HG03521 (cell line): Measurements from ENCODE around the gene TOR1A.
"Not testable (repeated sequence)": the region's sequence is repeated elsewhere in the genome, so short reads cannot be mapped to it uniquely, and the experiment has no call there.

Experiments used
- ATAC-seq: cut with Tn5 transposase; IDR thresholded peaks from one replicate; pipeline ENCODE4 v1.9.1; 2021; ENCODE audit warnings: mild to moderate bottlenecking, moderate library complexity; ENCODE audit not compliant: unreplicated experiment

TOR1A gene

DNA sequence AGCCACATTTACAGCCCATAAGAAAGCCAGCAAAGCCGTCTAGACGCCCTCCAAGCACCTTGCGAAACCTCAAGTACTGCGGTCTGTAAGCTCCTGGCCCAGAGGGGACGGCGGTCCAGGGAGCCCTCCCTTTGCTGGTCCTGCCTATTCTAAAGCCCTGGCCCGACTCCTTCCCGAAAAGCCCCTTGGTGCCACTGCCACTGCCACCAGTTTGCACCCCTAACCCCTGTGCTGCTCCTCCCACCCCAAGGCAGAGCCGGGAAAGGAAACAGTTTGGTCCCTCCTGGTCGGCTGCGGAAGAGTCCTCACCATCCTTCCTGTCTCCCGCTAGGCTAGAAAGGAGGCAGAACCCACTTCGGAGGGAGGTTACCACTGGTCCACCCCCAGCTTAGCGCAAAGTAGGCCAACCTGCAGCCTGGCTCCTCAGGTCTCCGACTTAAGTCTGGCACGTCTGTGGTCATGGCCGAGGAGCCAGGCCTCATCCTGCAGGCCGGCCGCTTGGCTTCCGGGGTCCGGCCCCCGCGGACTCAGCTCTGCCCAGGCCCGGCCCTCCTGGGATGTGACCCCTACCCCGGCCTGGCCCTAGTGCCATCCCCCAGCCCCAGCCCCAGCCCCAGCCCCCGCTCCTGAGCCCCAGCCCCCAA, 916 bp downstream of the TOR1A start:
- ATAC-seq = peak; percentile 22

DNA sequence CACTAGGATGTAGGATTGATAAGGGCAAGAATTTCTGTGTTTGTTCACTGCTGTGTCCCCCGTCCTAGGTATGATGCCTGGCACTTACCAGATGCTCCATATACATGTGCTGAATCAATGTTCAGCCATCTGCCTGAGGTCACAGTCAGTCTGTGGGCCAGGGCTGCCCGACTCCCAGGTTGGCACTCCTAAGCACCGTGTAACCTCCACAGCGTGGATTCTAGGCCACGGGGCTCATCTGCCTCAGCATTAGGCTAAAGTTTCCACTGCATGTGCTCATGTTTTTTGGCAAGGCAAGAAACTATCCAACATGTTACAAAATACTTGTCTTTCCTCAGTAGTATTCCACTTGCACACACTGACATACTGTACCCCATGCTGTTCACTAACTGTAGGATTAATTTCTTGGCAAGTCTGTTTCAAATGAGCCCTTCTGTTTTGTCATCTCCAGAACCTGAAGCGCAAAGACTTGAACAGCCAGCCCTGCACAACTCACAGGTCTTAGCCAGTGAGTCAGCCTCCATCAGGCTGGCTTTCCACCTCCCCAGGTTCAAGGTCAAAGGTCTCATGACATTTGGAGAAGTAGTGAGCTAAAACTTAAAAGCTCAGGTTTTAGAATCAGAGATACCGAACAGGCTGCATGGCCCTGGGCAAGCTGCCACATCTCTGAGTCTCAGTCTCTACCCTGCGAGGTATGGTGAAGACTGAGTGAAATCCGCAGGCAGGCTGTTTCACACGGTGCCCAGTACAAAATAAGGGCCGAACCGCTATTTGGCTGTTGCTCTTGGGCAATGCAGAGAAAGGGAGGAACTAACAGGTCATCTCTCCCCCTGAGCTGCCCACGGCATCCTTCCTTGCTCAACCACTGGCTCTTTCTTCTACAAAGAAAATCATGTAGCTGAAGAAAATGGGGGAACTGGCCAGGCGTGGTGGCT, 7.2 kb downstream of the TOR1A start:
- no peak for ATAC-seq

GRCh38 chr9:129815278-129815677, 8.7 kb downstream of the TOR1A start:
- ATAC-seq = no peak

GRCh38 chr9:129814432-129815223, 9.3 kb downstream of the TOR1A start:
- no peak for ATAC-seq

- ATAC-seq = no peak
Measured at GRCh38 chr9:129813661-129814060, 10.3 kb downstream of the TOR1A start.

- no peak for ATAC-seq
Measured at GRCh38 chr9:129812385-129812784, 11.6 kb downstream of the TOR1A start.

DNA sequence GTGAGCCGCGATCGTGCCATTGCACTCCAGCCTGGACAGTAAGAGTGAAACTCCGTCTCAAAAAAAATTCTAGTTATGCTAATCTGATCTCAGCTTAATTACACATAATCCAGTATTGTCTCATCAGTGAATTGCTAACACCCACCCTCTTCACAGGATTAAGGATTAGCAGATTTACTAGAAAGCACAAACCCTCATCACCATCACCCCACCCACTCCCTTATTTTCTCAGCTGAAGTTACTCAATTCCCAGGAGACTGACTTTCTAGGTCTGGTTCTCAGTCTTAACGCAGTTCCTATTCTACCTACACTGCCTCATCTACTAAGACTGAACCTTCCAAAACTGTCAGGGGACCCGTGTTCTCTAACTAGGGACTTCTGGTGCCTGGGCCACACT, 12.0 kb downstream of the TOR1A start:
- no peak for ATAC-seq

GRCh38 chr9:129810788-129811187, 13.1 kb downstream of the TOR1A start:
- ATAC-seq = no peak

DNA sequence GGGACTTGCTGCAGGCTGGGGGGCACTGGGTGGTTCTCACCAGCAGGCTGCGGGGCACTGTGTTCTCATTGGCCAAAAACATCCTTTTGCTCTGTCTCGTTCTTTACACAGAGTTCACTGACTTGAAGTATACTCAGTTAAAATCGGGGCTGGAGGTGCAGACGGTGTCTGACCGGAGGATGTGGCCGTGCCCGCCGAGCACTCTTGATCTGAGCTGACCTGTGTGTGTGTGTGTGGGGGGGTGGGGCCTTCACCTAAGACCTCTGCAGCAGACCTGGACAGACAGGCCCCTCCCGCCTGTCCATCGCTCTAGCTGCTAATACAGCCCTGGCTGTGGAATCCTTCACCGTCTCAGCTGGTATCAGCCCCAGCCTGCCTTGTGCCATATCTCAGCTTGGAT, 13.8 kb downstream of the TOR1A start:
- no peak for ATAC-seq

GRCh38 chr9:129809346-129809745, 14.6 kb downstream of the TOR1A start:
- ATAC-seq = no peak

- ATAC-seq = no peak
Measured at GRCh38 chr9:129806061-129806460, 17.9 kb downstream of the TOR1A start.

GRCh38 chr9:129803676-129804060, 20.3 kb downstream of the TOR1A start:
- no peak for ATAC-seq

DNA sequence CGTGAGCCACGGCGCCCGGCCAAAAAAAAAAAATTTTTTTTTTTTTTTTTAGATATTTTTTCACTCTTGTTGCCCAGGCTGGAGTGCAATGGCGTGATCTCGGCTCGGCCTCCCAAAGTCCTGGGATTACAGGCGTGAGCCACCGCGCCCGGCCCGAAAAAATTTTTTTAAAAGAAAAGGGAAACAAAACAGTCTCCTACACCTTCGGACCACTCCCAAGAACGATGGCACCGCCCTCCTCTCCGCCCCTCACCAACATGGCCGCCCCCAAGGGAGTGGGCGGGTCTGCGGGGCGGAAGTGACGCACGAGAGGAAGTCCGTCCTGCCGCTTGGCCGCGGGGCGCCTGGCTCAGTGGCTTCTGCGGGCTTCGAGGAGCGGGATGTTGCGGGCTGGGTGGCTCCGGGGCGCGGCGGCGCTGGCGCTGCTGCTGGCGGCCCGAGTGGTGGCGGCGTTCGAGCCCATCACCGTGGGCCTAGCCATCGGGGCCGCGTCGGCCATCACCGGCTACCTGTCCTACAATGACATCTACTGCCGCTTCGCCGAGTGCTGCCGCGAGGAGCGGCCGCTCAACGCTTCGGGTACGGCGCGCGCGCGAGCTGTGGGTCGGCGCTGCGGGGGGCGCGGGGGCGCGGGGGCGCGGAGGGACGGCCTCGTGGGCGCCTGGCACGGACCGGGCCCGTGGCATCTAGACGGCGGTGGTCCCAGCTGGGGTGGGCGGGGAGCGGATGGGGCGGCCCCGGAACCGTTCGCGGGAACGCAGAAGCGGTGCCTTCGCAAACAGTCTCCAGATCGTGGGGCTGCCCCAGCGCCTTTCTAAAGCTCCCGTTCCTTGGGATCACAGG, 20.9 kb downstream of the TOR1A start, which contains the start of gene TOR1B:
TOR1B (plus strand) TSS at position 352 of the 843 bp plus-strand sequence; CDS start at position 381, 29 bp downstream.
- ATAC-seq = peak; percentile 92

GRCh38 chr9:129801504-129801903, 22.4 kb downstream of the TOR1A start:
- no peak for ATAC-seq

DNA sequence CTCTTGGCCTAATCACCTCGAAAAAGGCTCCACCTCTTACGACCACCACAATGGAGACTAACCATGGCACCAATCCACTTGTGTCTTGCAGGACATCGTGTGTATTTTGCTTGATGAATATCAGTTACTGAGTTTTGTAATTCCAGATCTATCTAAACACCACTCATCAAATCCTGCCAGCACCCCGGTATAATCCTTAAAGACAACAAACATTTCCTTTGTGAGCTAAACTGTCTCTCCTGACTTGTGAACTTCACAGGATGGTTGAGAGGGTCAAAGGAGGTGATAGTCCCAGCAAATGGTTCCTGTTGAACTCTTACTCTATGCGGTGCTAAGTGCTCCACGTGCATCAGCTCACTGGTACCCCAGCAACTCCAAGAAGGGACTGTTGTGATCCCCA, 25.0 kb downstream of the TOR1A start:
- no peak for ATAC-seq

DNA sequence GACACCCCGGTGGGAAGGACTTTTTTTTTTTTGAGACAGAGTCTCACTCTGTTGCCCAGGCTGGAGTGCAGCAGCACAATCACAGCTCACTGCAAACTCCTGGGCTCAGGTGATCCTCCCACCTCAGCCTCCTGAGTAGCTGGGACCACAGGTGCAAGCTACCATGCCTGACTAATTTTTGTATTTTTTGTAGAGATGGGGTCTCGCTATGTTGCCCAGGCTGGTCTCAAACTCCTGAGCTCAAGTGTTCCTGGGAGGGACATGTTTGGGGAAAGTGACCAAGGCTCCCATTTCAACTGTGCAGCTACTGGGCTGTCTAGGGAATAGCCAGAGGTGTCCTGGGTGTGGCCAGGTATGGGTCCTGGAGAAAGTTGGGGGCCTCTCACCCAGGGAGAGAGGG, 27.9 kb downstream of the TOR1A start:
- not testable (repeated sequence) for ATAC-seq

- ATAC-seq = no peak
Measured at GRCh38 chr9:129794549-129794948, 29.4 kb downstream of the TOR1A start.

DNA sequence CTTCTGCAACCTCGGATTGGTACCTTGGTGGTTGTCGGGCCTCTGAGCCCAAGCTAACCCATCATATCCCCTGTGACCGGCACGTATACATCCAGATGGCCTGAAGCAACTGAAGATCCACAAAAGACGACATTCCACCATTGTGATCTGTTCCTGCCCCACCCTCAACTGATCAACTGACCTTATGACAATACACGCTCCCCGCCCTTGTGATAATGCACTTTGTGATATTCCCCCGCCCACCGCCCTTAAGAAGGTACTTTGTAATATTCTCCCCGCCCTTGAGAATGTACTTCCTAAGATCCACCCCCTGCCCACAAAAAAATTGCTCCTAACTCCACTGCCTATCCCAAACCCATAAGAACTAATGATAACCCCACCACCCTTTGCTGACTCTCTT, 37.5 kb downstream of the TOR1A start:
- ATAC-seq = no peak

GRCh38 chr9:129785866-129786265, 38.1 kb downstream of the TOR1A start:
- ATAC-seq = no peak

- ATAC-seq = not testable (repeated sequence)
Measured at GRCh38 chr9:129784970-129785369, 39.0 kb downstream of the TOR1A start.
